K562 (cell line): ENCODE measurements around the gene FASTKD1. TPM values are rescaled to one million over a fixed set of nuclear protein-coding genes. Genes with fewer than 3 reads are reported as not detected.

ENCODE experiments used
- ADNP ChIP-seq: fragments of 200-800 bp; sonication (Bioruptor generic); IDR thresholded peaks from 2 replicates; pipeline ENCODE4 v1.6.1; 2016; ENCODE audit warnings: missing genetic modification characterization, missing compliant biosample characterization
- BRD9 ChIP-seq: fragments of 450-650 bp; IDR thresholded peaks from 2 replicates; pipeline ENCODE4 v1.6.1; 2018; ENCODE audit warnings: low read depth; ENCODE audit not compliant: partially characterized antibody
- ETV1 ChIP-seq: fragments of 450-650 bp; conservative IDR thresholded peaks from 2 replicates; pipeline ENCODE4 v1.6.1; 2016; ENCODE audit warnings: missing genetic modification characterization, control low read depth, low read depth, missing compliant biosample characterization
- GTF2A2 ChIP-seq: IDR thresholded peaks from 2 replicates; pipeline ENCODE4 v1.6.1; 2016; ENCODE audit warnings: mild to moderate bottlenecking, missing genetic modification characterization, missing compliant biosample characterization
- HDAC2 ChIP-seq: fragments of 450-650 bp; IDR thresholded peaks from 2 replicates; pipeline ENCODE4 v1.6.1; 2016; ENCODE audit warnings: mild to moderate bottlenecking
- JUN ChIP-seq, 2 experiments: sonication (generic) in 1 of 2; formaldehyde crosslinking in 1 of 2; IDR thresholded peaks; 2 replicates each; pipeline versions ENCODE4 v1.6.1 to v1.8.0; 2012 to 2022; ENCODE audit warnings: borderline replicate concordance in 2 of 2, mild to moderate bottlenecking in 2 of 2, improper control_type of control experiment in 1 of 2, low read depth in 1 of 2, low read length in 1 of 2, missing genetic modification reagents in 1 of 2
- KDM1A ChIP-seq, 2 experiments: fragments of 450-650 bp; IDR thresholded peaks; 2 replicates each; pipeline ENCODE4 v1.6.1; 2016; ENCODE audit warnings: mild to moderate bottlenecking in 2 of 2
- KLF10 ChIP-seq: fragments of 250-450 bp; sonication (Bioruptor Pico); IDR thresholded peaks from 2 replicates; pipeline ENCODE4 v1.6.1; 2021; ENCODE audit warnings: matching md5 sums
- LARP7 ChIP-seq: fragments of 450-650 bp; IDR thresholded peaks from 2 replicates; pipeline ENCODE4 v1.6.1; 2016
- MTA3 ChIP-seq: fragments of 450-650 bp; formaldehyde crosslinking; IDR thresholded peaks from 2 replicates; pipeline ENCODE4 v1.6.1; 2017; ENCODE audit warnings: mild to moderate bottlenecking, borderline replicate concordance
- RB1 ChIP-seq: fragments of 450-650 bp; IDR thresholded peaks from 2 replicates; pipeline ENCODE4 v1.6.1; 2017; ENCODE audit warnings: low read depth, mild to moderate bottlenecking
- RBBP5 ChIP-seq: fragments of 200-600 bp; sonication (generic); IDR thresholded peaks from 2 replicates; pipeline ENCODE4 v1.6.1; 2012; ENCODE audit warnings: borderline replicate concordance, mild to moderate bottlenecking, low read length, control low read depth, inconsistent platforms; ENCODE audit not compliant: insufficient read depth, poor library complexity, severe bottlenecking
- RBFOX2 ChIP-seq: fragments of 200-400 bp; formaldehyde crosslinking; IDR thresholded peaks from 2 replicates; pipeline ENCODE4 v1.6.1; 2017; ENCODE audit warnings: low read depth, mild to moderate bottlenecking, low read length, moderate library complexity
- SMARCB1 ChIP-seq: IDR thresholded peaks from 2 replicates; pipeline ENCODE4 v1.6.1; 2011; ENCODE audit warnings: improper control_type of control experiment, low read depth; ENCODE audit not compliant: insufficient read length
- ZEB2 ChIP-seq: fragments of 450-650 bp; IDR thresholded peaks from 2 replicates; pipeline ENCODE4 v1.6.1; 2016
- ZNF217 ChIP-seq: sonication (generic); formaldehyde crosslinking; IDR thresholded peaks from 2 replicates; pipeline ENCODE4 v1.8.0; 2022; ENCODE audit warnings: mild to moderate bottlenecking, missing genetic modification reagents
- ZNF24 ChIP-seq: fragments of 450-650 bp; IDR thresholded peaks from 2 replicates; pipeline ENCODE4 v1.6.1; 2016
- ZNF77 ChIP-seq: fragments of 250-450 bp; sonication (Bioruptor Pico); IDR thresholded peaks from 2 replicates; pipeline ENCODE4 v1.5.0; 2020
- polyA plus RNA-seq, 8 experiments: library from polyadenylated mRNA; depleted of rRNA in 4 of 8; stranded (reverse) in 5 of 8; unstranded in 3 of 8; fragments of >200 nt; fragmentation: Nextera tagmentation in 2 of 8; fragmentation: Illumina TruSeq in 1 of 8; extraction: Ambion mirVana in 2 of 8; extraction: Trizol in 1 of 8; gene quantifications; 2 replicates each; pipeline versions ENCODE4 v1.2.1 to v1.2.3, GENCODE V29; 2011 to 2014; ENCODE audit warnings: inconsistent platforms in 1 of 8, missing spikeins in 1 of 8
- total RNA-seq, 7 experiments: library from RNA; depleted of rRNA in 6 of 7; stranded (reverse); fragments of >200 nt in 6 of 7; fragmentation: Illumina TruSeq in 2 of 7; extraction: Trizol in 2 of 7; gene quantifications; 2 replicates each; pipeline versions ENCODE4 v1.2.1 to v1.2.3, GENCODE V29; 2011 to 2021; ENCODE audit warnings: low replicate concordance in 1 of 7
- TF ChIP-seq, protein P1 (sequence below), 2 experiments: fragments of 450-650 bp; IDR thresholded peaks; 2 replicates each; pipeline ENCODE4 v1.6.1; 2016
- TF ChIP-seq, protein P2 (sequence below): fragments of 250-450 bp; sonication (Bioruptor Pico); IDR thresholded peaks from 2 replicates; pipeline ENCODE4 v1.4.0; 2020; ENCODE audit warnings: borderline replicate concordance
- TF ChIP-seq, protein P3 (sequence below): fragments of 250-450 bp; sonication (Bioruptor Pico); IDR thresholded peaks from 2 replicates; pipeline ENCODE4 v1.5.0; 2021; ENCODE audit warnings: mild to moderate bottlenecking, borderline replicate concordance
- TF ChIP-seq, protein P4 (sequence below): fragments of 450-650 bp; conservative IDR thresholded peaks from 2 replicates; pipeline ENCODE4 v1.6.1; 2016; ENCODE audit warnings: missing genetic modification characterization, low read depth, mild to moderate bottlenecking, missing compliant biosample characterization, moderate library complexity

Gene FASTKD1
- total and polyA plus RNA-seq, 9 of the 15 experiments (the other 6 are each of a cell fraction or from before 2014, with no cell fraction given) = 63.5 to 134 (median 119) TPM

DNA sequence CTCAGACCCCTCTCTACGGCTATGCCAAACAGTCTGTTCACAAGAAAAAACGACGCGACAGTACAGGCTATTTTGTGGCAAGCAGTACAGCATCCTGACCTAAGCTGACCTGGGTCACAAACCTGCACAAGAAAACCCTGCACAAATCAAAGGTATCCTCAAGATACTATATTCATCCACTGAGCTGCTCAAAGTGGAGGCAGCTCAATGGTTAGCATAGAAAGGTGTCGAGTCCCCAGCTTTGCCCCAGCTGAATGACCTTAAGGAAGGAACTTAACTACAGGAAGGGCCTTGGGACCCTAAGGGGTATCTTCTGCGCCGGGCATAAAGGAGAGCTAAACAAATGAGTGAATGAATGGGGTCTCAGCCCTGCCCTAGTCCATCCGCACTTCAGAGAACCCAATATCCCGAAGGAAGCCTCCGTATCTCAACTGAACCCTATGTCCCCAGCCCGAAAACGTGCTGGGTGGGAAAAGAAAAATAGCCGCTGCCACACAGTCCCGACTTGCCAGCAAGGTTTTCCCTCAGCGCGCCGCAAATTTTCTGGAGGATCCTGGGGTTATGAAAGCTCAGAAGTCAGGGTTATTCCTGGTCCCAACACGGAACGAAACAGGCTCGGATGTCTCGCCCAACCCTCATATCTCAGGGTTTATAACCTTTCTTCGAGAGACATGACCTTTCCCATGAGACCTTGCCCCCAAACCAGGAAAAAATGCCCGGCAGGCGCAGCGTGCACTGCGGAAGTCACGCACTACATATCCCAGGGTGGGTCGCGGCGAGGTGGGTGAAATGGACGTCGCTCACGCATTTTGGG, at the start of gene FASTKD1 (continued):
- TF ChIP-seq KLF10 (CRISPR knock-in tag) (peak; percentile 67; the same call in 1 of the 2 replicates), SMARCB1 (peak; percentile 55), HDAC2 (0 out of 2 replicates have a peak, but pooled peaks have one; percentile 59), ZNF217 (CRISPR knock-in tag) (no peak), ZNF24 (peak; percentile 55; the same call in 1 of the 2 replicates), ZEB2 (peak; percentile 27; the same call in 1 of the 2 replicates), BRD9 (peak; percentile 66), RB1 (no peak), JUN (IDR thresholded peaks at IDR 0.05; ENCODE audit: borderline replicate concordance, low read depth, low read length) (peak; percentile 63; the same call in 1 of the 2 replicates), JUN (CRISPR knock-in tag; IDR thresholded peaks at IDR 0.05; ENCODE audit: borderline replicate concordance) (no peak), MTA3 (peak; percentile 76; the same call in 1 of the 2 replicates), RBBP5 (peak; percentile 84), LARP7 (no peak), ADNP (tag) (no peak), RBFOX2 (peak; percentile 85), KDM1A (IDR thresholded peaks at IDR 0.05) (peak in 1 of 2 experiments; percentile 81; a peak in 1 of 4 replicates), ZNF77 (CRISPR knock-in tag) (no peak), GTF2A2 (tag) (no peak), ETV1 (tag) (peak; percentile 15; the same call in 1 of the 2 replicates)
- TF ChIP-seq, protein P1, sequence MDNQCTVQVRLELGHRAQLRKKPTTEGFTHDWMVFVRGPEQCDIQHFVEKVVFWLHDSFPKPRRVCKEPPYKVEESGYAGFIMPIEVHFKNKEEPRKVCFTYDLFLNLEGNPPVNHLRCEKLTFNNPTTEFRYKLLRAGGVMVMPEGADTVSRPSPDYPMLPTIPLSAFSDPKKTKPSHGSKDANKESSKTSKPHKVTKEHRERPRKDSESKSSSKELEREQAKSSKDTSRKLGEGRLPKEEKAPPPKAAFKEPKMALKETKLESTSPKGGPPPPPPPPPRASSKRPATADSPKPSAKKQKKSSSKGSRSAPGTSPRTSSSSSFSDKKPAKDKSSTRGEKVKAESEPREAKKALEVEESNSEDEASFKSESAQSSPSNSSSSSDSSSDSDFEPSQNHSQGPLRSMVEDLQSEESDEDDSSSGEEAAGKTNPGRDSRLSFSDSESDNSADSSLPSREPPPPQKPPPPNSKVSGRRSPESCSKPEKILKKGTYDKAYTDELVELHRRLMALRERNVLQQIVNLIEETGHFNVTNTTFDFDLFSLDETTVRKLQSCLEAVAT (IDR thresholded peaks at IDR 0.05) = peak; percentile 7 to 56; a peak in 2 of 4 replicates
- TF ChIP-seq, protein P2, sequence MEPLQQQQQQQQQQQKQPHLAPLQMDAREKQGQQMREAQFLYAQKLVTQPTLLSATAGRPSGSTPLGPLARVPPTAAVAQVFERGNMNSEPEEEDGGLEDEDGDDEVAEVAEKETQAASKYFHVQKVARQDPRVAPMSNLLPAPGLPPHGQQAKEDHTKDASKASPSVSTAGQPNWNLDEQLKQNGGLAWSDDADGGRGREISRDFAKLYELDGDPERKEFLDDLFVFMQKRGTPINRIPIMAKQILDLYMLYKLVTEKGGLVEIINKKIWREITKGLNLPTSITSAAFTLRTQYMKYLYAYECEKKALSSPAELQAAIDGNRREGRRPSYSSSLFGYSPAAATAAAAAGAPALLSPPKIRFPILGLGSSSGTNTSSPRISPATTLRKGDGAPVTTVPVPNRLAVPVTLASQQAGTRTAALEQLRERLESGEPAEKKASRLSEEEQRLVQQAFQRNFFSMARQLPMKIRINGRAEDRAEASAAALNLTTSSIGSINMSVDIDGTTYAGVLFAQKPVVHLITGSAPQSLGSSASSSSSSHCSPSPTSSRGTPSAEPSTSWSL (CRISPR knock-in tag) = no peak
- TF ChIP-seq, protein P3, sequence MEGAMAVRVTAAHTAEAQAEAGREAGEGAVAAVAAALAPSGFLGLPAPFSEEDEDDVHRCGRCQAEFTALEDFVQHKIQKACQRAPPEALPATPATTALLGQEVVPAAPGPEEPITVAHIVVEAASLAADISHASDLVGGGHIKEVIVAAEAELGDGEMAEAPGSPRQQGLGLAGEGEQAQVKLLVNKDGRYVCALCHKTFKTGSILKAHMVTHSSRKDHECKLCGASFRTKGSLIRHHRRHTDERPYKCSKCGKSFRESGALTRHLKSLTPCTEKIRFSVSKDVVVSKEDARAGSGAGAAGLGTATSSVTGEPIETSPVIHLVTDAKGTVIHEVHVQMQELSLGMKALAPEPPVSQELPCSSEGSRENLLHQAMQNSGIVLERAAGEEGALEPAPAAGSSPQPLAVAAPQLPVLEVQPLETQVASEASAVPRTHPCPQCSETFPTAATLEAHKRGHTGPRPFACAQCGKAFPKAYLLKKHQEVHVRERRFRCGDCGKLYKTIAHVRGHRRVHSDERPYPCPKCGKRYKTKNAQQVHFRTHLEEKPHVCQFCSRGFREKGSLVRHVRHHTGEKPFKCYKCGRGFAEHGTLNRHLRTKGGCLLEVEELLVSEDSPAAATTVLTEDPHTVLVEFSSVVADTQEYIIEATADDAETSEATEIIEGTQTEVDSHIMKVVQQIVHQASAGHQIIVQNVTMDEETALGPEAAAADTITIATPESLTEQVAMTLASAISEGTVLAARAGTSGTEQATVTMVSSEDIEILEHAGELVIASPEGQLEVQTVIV (CRISPR knock-in tag) = no peak
- TF ChIP-seq, protein P4, sequence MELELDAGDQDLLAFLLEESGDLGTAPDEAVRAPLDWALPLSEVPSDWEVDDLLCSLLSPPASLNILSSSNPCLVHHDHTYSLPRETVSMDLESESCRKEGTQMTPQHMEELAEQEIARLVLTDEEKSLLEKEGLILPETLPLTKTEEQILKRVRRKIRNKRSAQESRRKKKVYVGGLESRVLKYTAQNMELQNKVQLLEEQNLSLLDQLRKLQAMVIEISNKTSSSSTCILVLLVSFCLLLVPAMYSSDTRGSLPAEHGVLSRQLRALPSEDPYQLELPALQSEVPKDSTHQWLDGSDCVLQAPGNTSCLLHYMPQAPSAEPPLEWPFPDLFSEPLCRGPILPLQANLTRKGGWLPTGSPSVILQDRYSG (tag) = 0 out of 2 replicates have a peak, but pooled peaks have one; percentile 48
